GM19238 (cell line): ENCODE measurements around the gene SUN5.
"Not testable (repeated sequence)": the region's sequence is repeated elsewhere in the genome, so short reads cannot be mapped to it uniquely, and the experiment has no call there.

ENCODE experiments used
- DNase-seq: peaks from one replicate; pipeline ENCODE4 v3.0.0; 2011; ENCODE audit warnings: low spot score; ENCODE audit not compliant: insufficient read length

Gene SUN5

DNA sequence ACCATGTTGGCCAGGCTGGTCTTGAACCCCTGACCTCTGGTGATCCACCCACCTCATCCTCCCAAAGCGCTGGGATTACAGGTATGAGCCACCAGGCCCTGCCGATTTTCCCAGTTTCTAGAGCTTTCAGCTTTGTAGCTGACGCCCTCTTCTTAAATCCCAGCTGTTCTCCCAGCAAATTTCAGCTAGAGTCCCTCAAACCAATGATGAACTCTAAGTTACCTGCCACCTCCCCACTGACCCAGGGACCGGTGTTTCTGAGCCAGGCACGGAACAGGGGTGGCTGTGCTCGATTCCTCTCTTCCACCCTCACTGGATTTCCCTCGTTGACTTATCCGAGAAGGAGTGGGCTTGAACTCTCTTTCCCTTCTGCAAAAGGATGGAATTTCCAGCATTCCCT is 39.1 kb downstream of the SUN5 start:
- no peak for DNase-seq

DNA sequence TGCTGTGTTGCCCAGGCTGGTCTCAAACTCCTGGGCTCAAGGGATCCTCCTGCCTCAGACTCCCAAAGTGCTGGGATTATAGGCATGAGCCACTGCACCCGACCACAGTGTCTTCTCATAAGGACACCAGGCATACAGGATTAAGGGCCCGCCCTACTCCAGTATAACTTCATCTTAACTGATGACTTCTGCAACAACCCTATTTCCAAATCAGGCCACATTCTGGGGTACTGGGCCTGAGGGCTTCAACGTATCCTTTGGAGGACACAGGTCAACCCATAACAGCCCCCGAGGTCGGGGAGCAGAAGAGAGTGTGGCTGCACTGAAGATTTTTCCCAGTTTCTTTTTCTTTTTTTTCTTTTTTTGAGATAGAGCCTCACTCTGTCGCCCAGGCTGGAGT is 39.7 kb downstream of the SUN5 start:
- DNase-seq, result no peak

DNA sequence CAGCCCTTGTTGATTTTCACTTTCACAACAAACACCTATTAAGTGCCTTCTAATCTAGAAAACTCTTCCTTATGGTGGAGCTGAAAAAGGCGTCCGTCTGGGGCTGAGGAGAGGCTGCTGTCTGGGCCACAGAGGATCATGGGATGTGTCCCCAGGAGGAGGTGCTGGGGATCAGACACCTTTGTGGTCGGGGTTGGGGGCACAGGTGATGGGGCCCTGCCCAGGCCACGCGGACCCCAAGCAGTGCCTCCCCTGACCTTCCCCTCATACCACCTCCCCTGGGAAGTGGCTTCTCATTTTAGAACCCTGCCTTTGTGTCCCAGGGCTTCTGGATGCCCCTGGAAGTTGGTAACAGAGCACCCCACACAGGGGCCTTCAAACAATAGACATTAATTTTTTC is 41.1 kb downstream of the SUN5 start:
- no peak for DNase-seq

DNA sequence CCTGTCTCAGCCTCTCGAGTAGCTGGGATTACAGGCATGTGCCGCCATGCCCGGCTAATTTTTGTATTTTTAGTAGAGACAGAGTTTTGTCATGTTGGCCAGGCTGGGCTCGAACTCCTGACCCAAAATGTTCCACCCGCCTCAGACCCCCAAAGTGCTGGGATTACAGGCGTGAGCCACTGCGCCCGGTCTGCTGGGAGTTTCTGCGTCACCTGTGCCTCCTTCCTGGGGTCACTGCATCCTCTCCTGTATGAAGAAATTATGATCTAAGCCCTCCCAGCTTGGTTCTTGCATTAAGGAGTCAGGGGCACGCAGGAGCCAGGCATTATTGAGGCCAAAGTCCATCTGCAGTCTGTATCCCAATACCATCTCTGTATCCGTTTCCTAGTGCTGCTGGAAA is 41.6 kb downstream of the SUN5 start:
- DNase-seq, result not testable (repeated sequence)

DNA sequence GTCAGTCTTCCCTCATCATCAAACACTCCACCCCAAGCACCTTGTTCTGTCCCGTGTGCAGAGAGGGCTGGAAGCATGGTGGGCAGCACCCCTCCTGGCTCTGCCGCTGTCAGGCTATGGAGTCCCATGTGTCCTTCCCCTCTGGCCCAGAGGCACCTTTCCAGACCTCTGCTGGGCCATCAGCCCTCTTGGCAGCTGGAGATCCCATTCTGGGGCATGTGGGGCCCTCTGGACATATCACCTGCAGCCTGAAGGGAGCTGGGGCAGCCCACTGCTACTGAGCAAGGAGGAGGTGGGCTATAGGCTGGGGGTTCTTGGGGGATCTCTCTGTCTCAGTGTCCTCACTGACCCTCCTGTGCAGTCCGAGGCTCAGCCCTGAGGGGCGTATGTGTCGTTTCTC is 42.2 kb downstream of the SUN5 start:
- no peak for DNase-seq

DNA sequence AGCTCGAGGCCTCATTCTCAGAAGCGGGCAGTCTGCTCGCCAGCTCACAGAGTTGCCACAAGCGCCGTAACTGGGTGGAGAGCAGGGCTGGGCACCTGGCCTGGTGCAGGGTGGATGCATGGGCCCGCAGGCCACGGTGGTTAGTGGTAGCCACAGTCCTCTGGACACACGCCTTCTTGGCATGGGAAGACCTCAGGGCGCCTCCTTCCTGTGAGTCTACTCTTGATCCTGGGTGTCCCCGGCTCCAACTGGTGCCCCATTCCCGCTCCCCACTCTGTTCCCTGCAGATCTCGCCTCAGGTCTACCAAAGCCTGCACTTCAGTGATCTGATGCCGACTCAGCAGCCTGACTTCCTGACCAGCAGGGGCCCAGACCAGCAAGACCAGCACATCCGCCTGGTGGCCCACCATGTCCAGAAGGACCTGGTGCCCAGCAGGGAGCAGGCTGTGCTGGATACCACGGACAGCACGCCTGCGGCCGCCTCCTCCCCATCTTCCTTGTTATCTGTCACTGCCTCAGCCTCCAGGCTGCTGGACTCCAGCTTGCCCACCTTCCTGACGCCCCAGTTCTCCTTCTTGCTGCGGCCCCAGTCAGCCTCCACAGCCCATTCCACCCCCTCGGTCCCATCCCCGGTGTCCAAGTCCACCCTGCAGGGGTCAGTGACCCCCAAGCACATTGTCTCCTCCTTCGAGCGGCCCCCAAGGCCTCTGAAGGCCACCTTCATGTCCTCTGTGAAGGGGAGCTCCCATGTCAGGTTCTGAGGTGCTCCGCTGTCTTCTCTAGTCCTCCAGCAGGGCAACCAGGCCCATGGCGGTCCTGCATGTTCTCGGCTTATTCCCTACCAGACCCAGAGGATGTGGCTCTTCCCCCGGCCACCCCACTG is 43.1 kb downstream of the SUN5 start:
- no peak for DNase-seq

DNA sequence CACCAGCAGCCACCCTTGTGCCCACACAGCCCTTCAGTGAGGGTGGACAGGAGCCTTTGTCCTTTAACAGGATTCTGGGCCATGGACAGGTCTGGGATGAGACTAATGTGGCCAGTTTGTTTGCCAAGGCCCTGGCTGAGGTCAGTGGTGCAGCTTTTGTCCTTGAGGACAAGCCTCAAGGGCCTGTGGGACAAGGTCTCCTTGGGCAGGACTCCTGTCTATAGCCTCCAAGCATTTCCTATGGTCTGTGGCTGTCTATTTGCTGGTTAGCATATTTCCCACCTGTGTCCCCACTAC is 44.1 kb downstream of the SUN5 start:
- DNase-seq, result no peak

DNA sequence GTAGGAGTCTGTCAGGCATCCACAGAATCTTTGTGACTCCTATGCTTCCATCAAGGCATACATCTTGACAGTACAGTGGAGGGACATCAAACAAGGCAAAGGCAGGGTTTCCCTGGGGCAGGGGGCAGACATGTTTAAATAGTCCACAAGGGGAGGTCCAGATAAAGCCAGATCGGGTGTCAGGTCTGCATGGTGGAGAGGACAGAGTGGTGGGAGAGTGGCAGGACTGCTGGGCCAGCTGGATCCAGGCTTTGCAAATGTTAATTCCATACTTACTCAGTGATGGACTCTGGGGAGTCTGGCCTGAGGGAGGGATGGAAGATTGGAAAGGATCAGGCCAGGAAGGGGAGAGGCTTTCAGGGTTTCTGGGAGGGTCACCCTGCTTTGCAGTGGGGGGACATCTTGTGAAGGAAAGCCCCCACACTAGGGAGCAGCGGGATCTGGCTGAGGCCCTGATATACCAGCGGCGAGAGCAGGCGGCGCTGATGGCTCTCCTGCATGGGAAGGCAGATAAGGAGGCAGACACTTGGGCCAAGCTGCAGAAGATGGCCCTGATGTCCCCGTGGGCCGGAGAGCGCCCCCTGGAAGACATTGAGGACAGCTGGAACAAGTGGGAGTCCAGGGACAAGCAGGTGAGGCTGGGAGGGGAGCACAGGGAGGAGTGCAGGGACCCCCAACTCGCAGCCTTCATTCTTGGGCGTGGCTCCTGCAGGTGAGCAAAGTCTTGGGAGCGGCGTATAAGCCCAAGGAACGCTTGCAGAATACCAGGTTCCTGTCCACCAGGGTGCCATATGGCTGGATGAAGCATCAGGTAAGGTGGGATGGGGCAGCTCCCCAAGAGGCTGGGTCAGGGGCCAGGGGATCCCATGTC is 44.6 kb downstream of the SUN5 start:
- DNase-seq, result no peak

DNA sequence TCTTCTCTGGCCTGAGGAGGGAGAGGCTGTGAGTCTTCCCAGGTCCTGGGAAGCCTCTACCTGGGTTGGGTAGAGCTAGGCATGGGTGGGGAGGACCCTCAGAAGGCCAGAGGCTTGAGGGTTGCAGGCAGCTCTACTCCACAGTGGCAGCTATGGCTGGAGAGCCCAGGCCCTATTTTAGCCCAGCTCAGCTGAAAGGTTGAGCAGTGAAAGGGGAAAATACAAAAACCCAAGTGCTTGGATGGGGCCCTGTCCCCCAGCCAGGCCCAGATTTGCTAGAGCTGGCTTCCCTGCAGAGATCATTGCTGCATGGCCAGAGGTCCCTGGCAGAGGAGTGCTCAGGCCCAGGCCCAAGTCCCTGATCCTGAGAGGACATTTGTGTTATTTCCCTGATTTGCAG is 45.7 kb downstream of the SUN5 start:
- no peak for DNase-seq

DNA sequence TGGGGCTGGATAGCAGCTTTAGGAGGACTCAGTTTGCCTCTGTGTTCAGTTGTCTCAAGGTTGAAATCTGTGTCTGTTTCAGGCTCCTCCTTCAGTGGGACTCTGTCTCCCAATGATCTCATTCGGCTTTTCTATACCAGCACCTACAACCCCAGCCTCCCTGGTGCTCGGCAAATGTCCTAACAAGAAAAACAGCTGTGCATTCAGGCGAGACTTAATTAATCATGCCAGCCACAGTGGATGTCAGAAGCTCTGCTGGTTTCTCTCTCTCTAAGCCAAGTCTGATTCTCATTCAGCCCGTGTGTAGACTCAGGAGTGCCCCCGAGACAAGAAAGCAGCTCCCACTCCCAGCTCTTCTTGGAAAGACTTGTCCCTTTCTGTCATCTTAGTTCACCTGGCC is 46.8 kb downstream of the SUN5 start:
- no peak for DNase-seq

DNA sequence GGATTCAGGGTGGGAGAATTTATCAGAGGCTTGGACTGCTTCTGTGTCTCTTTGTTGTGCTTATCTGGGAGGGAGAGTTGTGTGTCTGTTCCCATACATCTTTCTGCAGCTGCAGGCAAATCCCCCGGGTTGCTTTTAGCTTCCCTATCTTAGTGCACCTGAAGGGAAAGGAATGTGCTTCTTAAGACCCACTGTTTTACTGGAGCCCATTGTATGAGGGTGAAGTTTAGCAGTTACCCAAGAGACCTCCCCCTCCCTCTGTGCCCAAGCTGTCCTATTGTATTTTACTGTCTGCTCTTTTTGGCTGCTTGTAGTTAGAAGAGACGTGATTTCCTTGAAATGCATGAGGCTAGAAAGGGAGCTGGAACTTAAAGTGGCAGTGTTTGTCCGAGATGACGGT is 53.7 kb downstream of the SUN5 start:
- DNase-seq, result not testable (repeated sequence)

DNA sequence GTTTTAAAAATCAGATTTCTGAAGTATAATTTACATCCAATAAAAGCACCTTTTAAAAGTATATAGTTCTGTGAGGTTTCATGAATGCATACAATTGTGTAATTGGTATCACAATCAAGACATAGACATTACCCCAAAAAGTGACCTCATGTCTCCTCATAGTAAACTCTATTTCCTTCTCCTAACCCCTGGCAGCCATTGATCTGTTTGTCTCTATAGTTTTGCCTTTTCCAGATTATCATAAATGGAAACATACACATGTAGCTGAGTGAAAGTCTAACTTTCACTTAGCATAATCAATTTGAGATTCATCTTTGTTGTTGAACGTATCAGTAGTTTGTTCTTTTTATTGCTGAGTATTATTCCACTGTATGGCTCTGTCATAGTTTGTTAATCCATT is 57.6 kb downstream of the SUN5 start:
- DNase-seq, result no peak

DNA sequence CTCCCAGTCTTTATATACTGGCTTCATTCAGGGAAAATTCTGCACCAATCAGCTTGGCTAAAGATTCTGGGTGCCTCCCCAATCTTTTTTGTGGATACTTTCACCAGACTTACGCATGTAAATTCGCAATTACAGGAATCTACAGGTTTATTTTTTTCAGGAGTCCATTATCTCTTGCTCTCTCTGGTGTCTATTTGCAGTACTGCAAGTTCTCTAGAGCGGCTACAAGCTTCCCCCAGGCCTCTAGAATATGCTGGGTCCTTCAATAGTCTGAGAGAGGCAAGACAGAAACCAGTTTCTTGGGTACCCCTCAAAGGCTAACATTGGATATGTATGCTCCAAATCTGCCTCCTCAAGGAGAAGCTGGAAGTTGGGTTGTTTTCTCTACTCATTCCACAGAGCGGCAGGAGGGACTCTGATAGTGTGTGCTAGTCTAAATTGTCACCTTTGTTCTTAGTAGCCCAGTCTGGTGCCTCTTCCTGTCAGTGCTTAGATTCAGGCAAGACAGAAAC is 58.5 kb downstream of the SUN5 start:
- DNase-seq, result no peak

DNA sequence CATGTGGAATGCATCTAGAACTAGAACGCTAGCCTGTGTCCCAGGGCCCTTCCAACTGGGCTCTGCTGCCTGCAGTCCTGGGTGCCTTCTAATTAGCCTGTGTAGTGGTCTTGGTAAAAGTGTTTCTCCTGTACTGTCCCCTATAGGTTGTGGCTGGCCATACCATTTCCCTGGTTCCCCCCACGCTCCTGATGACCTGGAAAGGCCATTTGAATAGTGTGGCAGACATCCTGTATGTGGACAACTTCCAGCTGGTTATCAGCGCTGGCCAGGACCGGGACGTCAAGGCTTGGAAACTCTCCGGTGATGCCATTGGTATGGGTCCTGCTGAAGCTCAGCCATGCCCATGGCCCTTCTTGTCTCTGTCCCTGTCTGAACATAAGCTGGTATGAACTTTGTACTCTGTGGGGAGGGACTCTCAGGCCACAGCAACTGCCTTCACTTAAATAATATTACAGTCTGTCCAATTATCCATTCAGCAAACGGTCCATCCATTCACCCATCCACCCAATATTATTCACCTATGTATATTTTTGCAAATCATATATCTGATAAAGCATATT is 60.7 kb downstream of the SUN5 start:
- DNase-seq, result no peak

DNA sequence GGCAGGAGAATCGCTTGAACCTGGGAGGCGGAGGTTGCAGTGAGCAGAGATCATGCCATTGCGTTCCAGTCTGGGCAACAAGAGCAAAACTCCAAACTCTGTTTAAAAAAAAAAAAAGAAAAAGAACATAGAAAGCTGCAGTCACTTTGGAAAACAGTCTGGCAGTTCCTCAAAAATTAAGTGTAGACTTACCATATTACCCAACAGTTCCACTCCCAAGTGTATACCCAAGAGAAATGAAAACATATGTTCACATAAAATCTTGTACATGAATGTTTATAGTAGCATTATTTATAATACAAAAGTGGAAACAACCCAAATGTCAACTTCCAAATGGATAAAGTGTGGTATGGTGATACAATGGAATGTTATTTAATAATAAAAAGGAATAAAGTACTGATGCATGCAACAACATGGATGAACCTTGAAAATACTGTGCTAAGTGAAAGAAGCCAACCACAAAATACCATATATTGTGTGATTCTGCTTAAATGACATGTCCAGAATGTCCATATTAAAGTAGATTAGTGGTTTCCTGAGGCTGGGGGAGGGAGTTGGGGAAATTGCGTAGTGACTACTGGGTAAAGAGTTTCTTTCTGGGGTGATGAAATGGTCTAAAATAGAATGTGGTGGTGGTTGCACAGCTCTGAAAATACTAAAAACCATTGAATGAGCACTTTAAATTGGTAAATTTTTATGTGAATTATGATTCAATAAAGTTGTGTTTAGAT is 62.9 kb downstream of the SUN5 start:
- no peak for DNase-seq

DNA sequence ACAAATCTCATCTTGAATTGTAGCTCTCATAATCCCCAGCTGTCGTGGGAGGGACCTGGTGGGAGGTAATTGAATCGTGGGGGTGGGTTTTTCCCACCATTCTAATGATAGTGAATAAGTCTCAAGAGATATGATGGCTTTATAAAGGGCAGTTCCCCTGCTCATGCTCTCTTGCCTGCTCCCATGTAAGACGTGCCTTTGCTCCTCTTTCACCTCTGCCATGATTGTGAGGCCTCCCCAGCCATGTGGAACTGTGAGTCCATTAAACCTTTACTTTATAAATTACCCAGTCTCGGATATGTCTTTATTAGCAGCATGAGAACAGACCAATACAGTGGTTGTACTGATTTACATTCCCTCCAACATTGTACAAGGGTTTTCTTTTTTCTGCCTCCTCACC is 69.7 kb downstream of the SUN5 start:
- no peak for DNase-seq
